Measurements from ENCODE around the gene TMEM191B. TPM values are rescaled to one million over a fixed set of nuclear protein-coding genes. Genes with fewer than 3 reads are reported as not detected.
"Not testable (repeated sequence)": the region's sequence is repeated elsewhere in the genome, so short reads cannot be mapped to it uniquely, and the experiment has no call there.

The TMEM191B gene
- total RNA-seq = 10 to 100 TPM in 1 of 4 donors, 1 to 10 TPM in 1, under 1 TPM in 1, not detected in 1; 0.88 to 10.1 (median 2.2) TPM

GRCh38 chr22:18527752-18528596 lies at the start of gene TMEM191B:
Gene TMEM191B, plus strand, starts transcription at chr22:18527802. Its CDS starts 179 bp downstream, at chr22:18527981.
- H3K36me3 ChIP-seq; H3K27ac ChIP-seq; H3K9me3 ChIP-seq; H3K4me1 ChIP-seq; intact Hi-C loops (cut with DNase I); H3K27me3 ChIP-seq; DNase-seq; H3K4me3 ChIP-seq (replicated peaks in 1 of 3): not testable (repeated sequence)
- no CpG with 5 or more reads among the region's 65 CpGs for WGBS, 2 donors

GRCh38 chr22:18496227-18496626 lies 31.4 kb upstream of the TMEM191B start:
- H3K27ac ChIP-seq; H3K4me3 ChIP-seq (replicated peaks in 1 of 3); intact Hi-C loops (cut with DNase I); H3K36me3 ChIP-seq; H3K27me3 ChIP-seq; H3K4me1 ChIP-seq; DNase-seq; H3K9me3 ChIP-seq: not testable (repeated sequence)
- no CpG with 5 or more reads among the region's 3 CpGs for whole genome bisulfite sequencing, 2 donors

- H3K27me3 ChIP-seq; H3K9me3 ChIP-seq; H3K36me3 ChIP-seq; intact Hi-C loops (cut with DNase I); H3K27ac ChIP-seq; H3K4me1 ChIP-seq; H3K4me3 ChIP-seq (replicated peaks in 1 of 3); DNase-seq: not testable (repeated sequence)
- WGBS, 2 donors = 88% methylated on average over 6 of the region's 6 CpGs
These were observed 16.3 kb upstream of the TMEM191B start for GRCh38 chr22:18511327-18511726.

- H3K36me3 ChIP-seq; H3K4me1 ChIP-seq; H3K9me3 ChIP-seq; H3K27me3 ChIP-seq; intact Hi-C loops (cut with DNase I); H3K27ac ChIP-seq; H3K4me3 ChIP-seq (replicated peaks in 1 of 3): not testable (repeated sequence)
- WGBS, 2 donors = no CpG with 5 or more reads among the region's 10 CpGs
- DNase-seq = peak; percentile 6 to 18
These were observed 15.2 kb upstream of the TMEM191B start for GRCh38 chr22:18512378-18512777.

- WGBS, 2 donors = no CpG with 5 or more reads among the region's 10 CpGs
- H3K4me1 ChIP-seq; H3K36me3 ChIP-seq; H3K27me3 ChIP-seq; H3K27ac ChIP-seq; H3K4me3 ChIP-seq (replicated peaks in 1 of 3); H3K9me3 ChIP-seq; intact Hi-C loops (cut with DNase I): not testable (repeated sequence)
- peak; percentile 5 to 56 for DNase-seq
These were observed 14.1 kb upstream of the TMEM191B start for GRCh38 chr22:18513454-18513853.

GRCh38 chr22:18518061-18518460 lies 9.5 kb upstream of the TMEM191B start, which contains the start of gene GGTLC3:
Gene GGTLC3, minus strand, starts transcription at chr22:18518161. Its CDS starts 264 bp downstream, at chr22:18517897.
- H3K36me3 ChIP-seq; DNase-seq; H3K4me1 ChIP-seq; H3K27me3 ChIP-seq; H3K9me3 ChIP-seq; H3K4me3 ChIP-seq (replicated peaks in 1 of 3); H3K27ac ChIP-seq; intact Hi-C loops (cut with DNase I): not testable (repeated sequence)
- WGBS, 2 donors = 62% methylated on average over 3 of the region's 5 CpGs; no CpG with 5 or more reads in 1 of the 2 donors

- DNase-seq; H3K27ac ChIP-seq; H3K9me3 ChIP-seq; H3K27me3 ChIP-seq; H3K4me3 ChIP-seq (replicated peaks in 1 of 3); intact Hi-C loops (cut with DNase I); H3K36me3 ChIP-seq; H3K4me1 ChIP-seq: not testable (repeated sequence)
- WGBS, 2 donors = no CpG with 5 or more reads among the region's 6 CpGs
These were observed 4.8 kb upstream of the TMEM191B start for GRCh38 chr22:18522762-18523161.

GRCh38 chr22:18523328-18523727 lies 4.3 kb upstream of the TMEM191B start:
- H3K27ac ChIP-seq; DNase-seq; intact Hi-C loops (cut with DNase I); H3K4me3 ChIP-seq (replicated peaks in 1 of 3); H3K27me3 ChIP-seq; H3K36me3 ChIP-seq; H3K4me1 ChIP-seq; H3K9me3 ChIP-seq: not testable (repeated sequence)
- WGBS, 2 donors = no CpG with 5 or more reads among the region's 4 CpGs

GRCh38 chr22:18528597-18529415 lies 1.2 kb downstream of the TMEM191B start:
- WGBS, 2 donors = no CpG with 5 or more reads among the region's 66 CpGs
- H3K27ac ChIP-seq; H3K36me3 ChIP-seq; intact Hi-C loops (cut with DNase I); H3K9me3 ChIP-seq; H3K27me3 ChIP-seq; H3K4me3 ChIP-seq (replicated peaks in 1 of 3); H3K4me1 ChIP-seq: not testable (repeated sequence)
- DNase-seq = peak; percentile 49 to 64

- H3K4me3 ChIP-seq (replicated peaks in 1 of 3); intact Hi-C loops (cut with DNase I): not testable (repeated sequence)
- WGBS, 2 donors = no CpG with 5 or more reads among the region's 57 CpGs
These were observed 2.0 kb downstream of the TMEM191B start for GRCh38 chr22:18529416-18530145.

GRCh38 chr22:18533633-18534032 lies 6.0 kb downstream of the TMEM191B start:
- H3K4me1 ChIP-seq; H3K4me3 ChIP-seq (replicated peaks in 1 of 3); H3K27me3 ChIP-seq; intact Hi-C loops (cut with DNase I); DNase-seq; H3K36me3 ChIP-seq; H3K27ac ChIP-seq; H3K9me3 ChIP-seq: not testable (repeated sequence)
- WGBS, 2 donors = no CpG with 5 or more reads among the region's 11 CpGs

More at GRCh38 chr22:18529416-18530145, 2.0 kb downstream of the TMEM191B start:
- not testable (repeated sequence) for DNase-seq, H3K4me1 ChIP-seq, H3K27ac ChIP-seq, H3K9me3 ChIP-seq, H3K27me3 ChIP-seq, H3K36me3 ChIP-seq

- H3K36me3 ChIP-seq; H3K4me1 ChIP-seq; H3K4me3 ChIP-seq (replicated peaks in 1 of 3); DNase-seq; H3K9me3 ChIP-seq; H3K27ac ChIP-seq; H3K27me3 ChIP-seq; intact Hi-C loops (cut with DNase I): not testable (repeated sequence)
- no CpG with 5 or more reads among the region's 12 CpGs for WGBS, 2 donors
These were observed 6.7 kb downstream of the TMEM191B start for GRCh38 chr22:18534315-18534714.

All from thyroid gland (tissue), 4 donors.